CD4-positive, alpha-beta T cell treated with Interleukin-15 for 1 hour (primary cell): Measurements from ENCODE around the gene FOXL1.
"Not testable (repeated sequence)": the region's sequence is repeated elsewhere in the genome, so short reads cannot be mapped to it uniquely, and the experiment has no call there.

Source experiments
- DNase-seq: peaks from one replicate; pipeline ENCODE4 v3.0.0-alpha.2; 2020

The FOXL1 gene

GRCh38 chr16:86581458-86581857, 3.1 kb downstream of the FOXL1 start:
- no peak for DNase-seq

GRCh38 chr16:86584071-86584685, 5.8 kb downstream of the FOXL1 start:
- no peak for DNase-seq

- no peak for DNase-seq
These were observed 6.7 kb downstream of the FOXL1 start for GRCh38 chr16:86584726-86585721.

GRCh38 chr16:86585821-86586611, 7.7 kb downstream of the FOXL1 start:
- DNase-seq = no peak

GRCh38 chr16:86587487-86587886, 9.1 kb downstream of the FOXL1 start:
- no peak for DNase-seq

GRCh38 chr16:86587955-86588354, 9.6 kb downstream of the FOXL1 start:
- not testable (repeated sequence) for DNase-seq

- no peak for DNase-seq
These were observed 12.3 kb downstream of the FOXL1 start for GRCh38 chr16:86590501-86591144.

- DNase-seq = no peak
These were observed 12.9 kb downstream of the FOXL1 start for GRCh38 chr16:86591270-86591669.

- no peak for DNase-seq
These were observed 15.7 kb downstream of the FOXL1 start for GRCh38 chr16:86593913-86594620.

GRCh38 chr16:86594721-86595120, 16.4 kb downstream of the FOXL1 start:
- no peak for DNase-seq

GRCh38 chr16:86595983-86596605, 17.7 kb downstream of the FOXL1 start:
- no peak for DNase-seq

GRCh38 chr16:86597126-86597879, 19.0 kb downstream of the FOXL1 start:
- no peak for DNase-seq

GRCh38 chr16:86597880-86598606, 19.7 kb downstream of the FOXL1 start:
- DNase-seq = no peak

GRCh38 chr16:86598607-86599565, 20.5 kb downstream of the FOXL1 start:
- DNase-seq = no peak

GRCh38 chr16:86601356-86601755, 23.0 kb downstream of the FOXL1 start:
- DNase-seq = no peak

- DNase-seq = no peak
These were observed 24.2 kb downstream of the FOXL1 start for GRCh38 chr16:86602521-86602920.

GRCh38 chr16:86604436-86605193, 26.3 kb downstream of the FOXL1 start:
- peak; percentile 54 for DNase-seq

GRCh38 chr16:86605950-86606349, 27.6 kb downstream of the FOXL1 start:
- DNase-seq = no peak
